IMR-90 (cell line): ENCODE measurements around the gene RBL2. TPM values are rescaled to one million over a fixed set of nuclear protein-coding genes. Genes with fewer than 3 reads are reported as not detected.
"Not testable (repeated sequence)": the region's sequence is repeated elsewhere in the genome, so short reads cannot be mapped to it uniquely, and the experiment has no call there.

Experiments
- ATAC-seq: fragments of 200-7000 bp; cut with Tn5 transposase; 2 replicates; pipeline ENCODE4 v1.9.1; 2020; ENCODE audit warnings: low read depth, mild to moderate bottlenecking, moderate library complexity
- BruUV-seq: library from RNA; stranded (reverse); fragments of 400-500 nt; replicated peaks from 2 replicates; lab custom pipeline; 2021; lab: Mats Ljungman, UMichigan
- CTCF ChIA-PET: fragments of 300-600 bp; formaldehyde crosslinking; extraction: SDS; loops from one replicate; lab custom pipeline; 2021; ENCODE audit warnings: antibody characterized with exemption; lab: Yijun Ruan, JAX
- POLR2A ChIA-PET: fragments of 300-600 bp; sonication (Branson Sonifier 250); formaldehyde crosslinking; loops from one replicate; lab custom pipeline; 2022; ENCODE audit warnings: antibody characterized with exemption; ENCODE audit not compliant: unreplicated experiment; lab: Charles Lee
- DNase-seq: peaks from one replicate; pipeline ENCODE4 v3.0.0; 2013
- H2AFZ ChIP-seq: replicated peaks from 2 replicates; pipeline ENCODE3; 2013; ENCODE audit warnings: low read length, mild to moderate bottlenecking; ENCODE audit not compliant: poor library complexity
- H2AK5ac ChIP-seq: 2 replicates; pipeline ENCODE4 v1.6.1; 2013; ENCODE audit warnings: low read depth, low read length, inconsistent platforms
- H2AK9ac ChIP-seq: replicated peaks from 2 replicates; pipeline ENCODE3; 2013; ENCODE audit warnings: mild to moderate bottlenecking, low read depth, low read length, moderate library complexity; ENCODE audit not compliant: poor library complexity
- H2BK120ac ChIP-seq: 2 replicates; pipeline ENCODE4 v1.6.1; 2013; ENCODE audit warnings: low read depth, low read length, inconsistent platforms
- H2BK15ac ChIP-seq: 3 replicates; pipeline ENCODE4 v1.6.1; 2013; ENCODE audit warnings: low read depth, low read length, inconsistent platforms
- H2BK20ac ChIP-seq: 2 replicates; pipeline ENCODE4 v1.6.1; 2013; ENCODE audit warnings: low read depth, mild to moderate bottlenecking, inconsistent platforms, low read length, moderate library complexity
- H2BK5ac ChIP-seq: 2 replicates; pipeline ENCODE4 v1.6.1; 2013; ENCODE audit warnings: mild to moderate bottlenecking, low read depth, low read length, inconsistent platforms; ENCODE audit not compliant: poor library complexity, severe bottlenecking
- H3K14ac ChIP-seq: replicated peaks from 2 replicates; pipeline ENCODE4 v1.6.1; 2013; ENCODE audit warnings: low read depth, low read length, inconsistent platforms
- H3K18ac ChIP-seq: 2 replicates; pipeline ENCODE4 v1.6.1; 2013; ENCODE audit warnings: low read depth, low read length, control low read depth
- H3K23ac ChIP-seq: 2 replicates; pipeline ENCODE4 v1.6.1; 2013; ENCODE audit warnings: low read depth, low read length, inconsistent platforms
- H3K27ac ChIP-seq: 2 replicates; pipeline ENCODE4 v1.5.1; 2013; ENCODE audit warnings: mild to moderate bottlenecking, control low read depth, low read length; ENCODE audit not compliant: insufficient read depth
- H3K27me3 ChIP-seq: 2 replicates; pipeline ENCODE4 v1.6.1; 2013; ENCODE audit warnings: low read length; ENCODE audit not compliant: control insufficient read depth, insufficient read depth
- H3K36me3 ChIP-seq: 2 replicates; pipeline ENCODE4 v1.6.1; 2013; ENCODE audit warnings: low read length, mixed read lengths; ENCODE audit not compliant: control insufficient read depth, insufficient read depth
- H3K4ac ChIP-seq: 2 replicates; pipeline ENCODE4 v1.6.1; 2013; ENCODE audit warnings: low read depth, low read length, inconsistent platforms
- H3K4me1 ChIP-seq: 2 replicates; pipeline ENCODE4 v1.6.1; 2013; ENCODE audit warnings: low read length, mixed read lengths; ENCODE audit not compliant: control insufficient read depth, insufficient read depth
- H3K4me2 ChIP-seq: 2 replicates; pipeline ENCODE4 v1.6.1; 2013; ENCODE audit warnings: low read depth, mild to moderate bottlenecking, control low read depth, low read length, moderate library complexity
- H3K4me3 ChIP-seq: 2 replicates; pipeline ENCODE4 v1.5.1; 2013; ENCODE audit warnings: low read depth, mild to moderate bottlenecking, control low read depth, low read length, moderate library complexity; ENCODE audit not compliant: insufficient read depth
- H3K56ac ChIP-seq: 2 replicates; pipeline ENCODE4 v1.6.1; 2013; ENCODE audit warnings: low read length, inconsistent platforms; ENCODE audit not compliant: insufficient read depth; ENCODE audit errors: extremely low read depth
- H3K79me1 ChIP-seq, 2 experiments: 2 replicates each; pipeline ENCODE4 v1.6.1; 2013; ENCODE audit warnings: low read length in 2 of 2, inconsistent platforms in 1 of 2, low read depth in 1 of 2
- H3K9ac ChIP-seq: 2 replicates; pipeline ENCODE4 v1.6.1; 2013; ENCODE audit warnings: low read depth, low read length, control low read depth
- H3K9me1 ChIP-seq: 2 replicates; pipeline ENCODE4 v1.6.1; 2013; ENCODE audit warnings: low read length, inconsistent platforms; ENCODE audit not compliant: insufficient read depth
- H3K9me3 ChIP-seq: 2 replicates; pipeline ENCODE4 v1.6.1; 2013; ENCODE audit warnings: low read length; ENCODE audit not compliant: control insufficient read depth, insufficient read depth
- H4K20me1 ChIP-seq: 2 replicates; pipeline ENCODE4 v1.6.1; 2013; ENCODE audit warnings: low read length, inconsistent platforms; ENCODE audit not compliant: insufficient read depth
- H4K5ac ChIP-seq: 2 replicates; pipeline ENCODE4 v1.6.1; 2013; ENCODE audit warnings: mild to moderate bottlenecking, low read depth, low read length, control low read depth
- H4K8ac ChIP-seq, 2 experiments: 2 replicates each; pipeline ENCODE4 v1.6.1; 2013; ENCODE audit warnings: low read depth in 2 of 2, low read length in 2 of 2, control low read depth in 1 of 2, inconsistent platforms in 1 of 2
- H4K91ac ChIP-seq: 2 replicates; pipeline ENCODE4 v1.6.1; 2013; ENCODE audit warnings: low read depth, low read length, inconsistent platforms; ENCODE audit not compliant: insufficient read depth
- WGBS, 2 experiments: methylation state at CpG; one replicate each; pipeline versions ENCODE4 v1.1.5 to v1.1.7; 2013; ENCODE audit warnings: missing lambda C conversion rate in 2 of 2; ENCODE audit not compliant: insufficient read length in 1 of 2; ENCODE audit errors: extremely low coverage in 2 of 2; 5-methylcytosine and 5-hydroxymethylcytosine counted together
- dilution Hi-C: fragments of 300-500 bp; cut with HindIII; formaldehyde crosslinking; loops from one replicate; pipeline ENCODE4 v1.14.3; 2018; ENCODE audit warnings: low sequenced_read_pairs; ENCODE audit not compliant: unreplicated experiment
- in situ Hi-C: fragments of 300-500 bp; cut with MboI; formaldehyde crosslinking; loops from 3 replicates; pipeline ENCODE4 v1.14.3; 2019; ENCODE audit warnings: low sequenced_read_pairs, inconsistent platforms, mixed read lengths
- intact Hi-C: fragments of 100-400 bp; cut with micrococcal nuclease; formaldehyde crosslinking; loops from 2 replicates; pipeline ENCODE4 v1.10.0; 2022
- polyA plus RNA-seq, 3 experiments: library from polyadenylated mRNA; depleted of rRNA; stranded (reverse); fragments of >200 nt; gene quantifications; 2 replicates each; pipeline ENCODE4 v1.2.3, GENCODE V29; 2012; ENCODE audit warnings: low replicate concordance in 1 of 3
- total RNA-seq: library from RNA; depleted of rRNA; stranded (reverse); fragments of >200 nt; gene quantifications from 2 replicates; pipeline ENCODE4 v1.2.3, GENCODE V29; 2012

The RBL2 gene
- total and polyA plus RNA-seq, 2 of the 4 experiments (the other 2 are of a cell fraction): 19.7 to 23.4 TPM

GRCh38 chr16:53539346-53539745 lies 105.1 kb downstream of the RBL2 start:
- intact Hi-C loops, H2AK9ac ChIP-seq, CTCF ChIA-PET, H3K79me1 ChIP-seq, H4K91ac ChIP-seq, POLR2A ChIA-PET, H2BK15ac ChIP-seq, H3K23ac ChIP-seq, H3K9me3 ChIP-seq, H3K9me1 ChIP-seq, H2BK120ac ChIP-seq, H3K4ac ChIP-seq, H2BK5ac ChIP-seq, H3K27ac ChIP-seq, H3K56ac ChIP-seq, dilution Hi-C loops, H4K8ac ChIP-seq, H2BK20ac ChIP-seq, H4K20me1 ChIP-seq, H3K4me1 ChIP-seq, BruUV-seq, H3K36me3 ChIP-seq, H3K4me2 ChIP-seq, DNase-seq, H3K14ac ChIP-seq, H2AK5ac ChIP-seq, H2AFZ ChIP-seq, H3K4me3 ChIP-seq, H4K5ac ChIP-seq, H3K18ac ChIP-seq, in situ Hi-C loops, ATAC-seq, H3K9ac ChIP-seq: not testable (repeated sequence)
- no CpG with 5 or more reads among the region's 27 CpGs for WGBS, 2 experiments
- H3K27me3 ChIP-seq: peaks cover 13% of the 10 kb centered on the region

- WGBS, 2 experiments: no CpG with 5 or more reads among the region's 13 CpGs
- H3K4me1 ChIP-seq, POLR2A ChIA-PET, H2BK20ac ChIP-seq, H2AFZ ChIP-seq, ATAC-seq, H3K18ac ChIP-seq, H2AK5ac ChIP-seq, H2BK5ac ChIP-seq, H3K4me3 ChIP-seq, H4K8ac ChIP-seq, H3K36me3 ChIP-seq, dilution Hi-C loops, H3K9ac ChIP-seq, DNase-seq, H2BK120ac ChIP-seq, CTCF ChIA-PET, H3K14ac ChIP-seq, H3K4ac ChIP-seq, H3K27ac ChIP-seq, BruUV-seq, H3K9me3 ChIP-seq, H4K5ac ChIP-seq, in situ Hi-C loops, H4K20me1 ChIP-seq, H2AK9ac ChIP-seq, H3K56ac ChIP-seq, H4K91ac ChIP-seq, H3K79me1 ChIP-seq, H2BK15ac ChIP-seq, H3K23ac ChIP-seq, H3K4me2 ChIP-seq, H3K9me1 ChIP-seq: not testable (repeated sequence)
- peaks cover 15% of the 10 kb centered on the region for H3K27me3 ChIP-seq
- intact Hi-C loops: loop anchor here (10.0 kb wide), 1 partner anchor 1385 kb away; no protein-coding TSS in a partner anchor
Observed at GRCh38 chr16:53539759-53540718, 105.8 kb downstream of the RBL2 start.
